ENCODE measurements around the gene PIM2.

DNA sequence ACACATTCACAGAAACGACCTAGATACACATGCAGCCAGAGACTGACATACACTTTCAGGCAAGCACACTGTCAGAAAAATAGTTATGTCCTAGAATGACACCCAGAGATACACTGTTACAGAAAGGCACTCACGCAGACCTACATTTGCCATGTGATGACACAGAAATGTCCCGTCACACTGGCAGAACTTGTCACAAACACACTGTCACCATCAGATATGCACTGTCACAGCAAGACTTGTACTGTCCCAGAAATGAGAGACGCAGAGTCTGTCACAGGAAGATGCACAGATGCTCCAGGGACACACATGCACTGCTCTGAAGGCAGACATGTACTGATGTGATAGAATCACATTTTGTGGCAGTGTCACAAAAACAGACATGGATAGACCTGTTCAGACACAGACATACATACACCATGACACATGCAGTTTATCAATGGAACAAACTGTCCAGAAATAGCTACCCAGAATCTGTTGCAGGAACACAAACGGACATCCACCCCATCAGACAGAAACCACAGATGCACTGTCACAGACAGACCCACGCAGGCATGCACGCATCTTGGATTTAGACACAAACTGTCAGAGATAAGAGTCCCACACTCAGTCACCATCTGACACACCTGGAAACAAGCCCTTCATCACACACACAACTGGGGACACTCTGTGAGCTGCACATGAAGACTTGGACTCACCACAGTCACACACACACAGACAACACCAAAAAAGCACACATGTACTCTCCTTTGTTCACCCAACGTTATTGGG lies 1.3 kb upstream of the PIM2 start:
- TF ChIP-seq CTCF (IDR thresholded peaks at IDR 0.05) (no peak), POLR2AphosphoS5 (IDR thresholded peaks at IDR 0.05) (no peak)

All from gastroesophageal sphincter (tissue), 3 donors.